Keratinocyte (primary cell): ENCODE data around the gene ABCB11. TPM values are rescaled to one million over a fixed set of nuclear protein-coding genes. Genes with fewer than 3 reads are reported as not detected.
"Not testable (repeated sequence)": the region's sequence is repeated elsewhere in the genome, so short reads cannot be mapped to it uniquely, and the experiment has no call there.

Source experiments
- DNase-seq: peaks from one replicate; pipeline ENCODE4 v3.0.0-alpha.2; 2011; ENCODE audit warnings: low read depth, missing footprints, low spot score
- FAIRE-seq: peaks from 2 replicates; lab custom pipeline; 2011; peaks lifted over from hg19 to GRCh38; lab: Jason Lieb, UNC
- H2AFZ ChIP-seq: 2 replicates; pipeline ENCODE4 v1.6.0; 2012; ENCODE audit warnings: low read length, control low read depth, inconsistent platforms; ENCODE audit not compliant: control insufficient read depth
- H3K27ac ChIP-seq: 2 replicates; pipeline ENCODE4 v1.5.1; 2011; ENCODE audit warnings: low read length; ENCODE audit not compliant: control insufficient read depth, insufficient read depth
- H3K27me3 ChIP-seq: 3 replicates; pipeline ENCODE4 v1.6.0; 2011; ENCODE audit warnings: low read length; ENCODE audit not compliant: control insufficient read depth, insufficient read depth; ENCODE audit errors: extremely low read depth
- H3K36me3 ChIP-seq, 2 experiments: 2 replicates in 1 of 2; 3 replicates in 1 of 2; pipeline ENCODE4 v1.5.1; 2011; ENCODE audit warnings: low read length in 2 of 2, mild to moderate bottlenecking in 1 of 2; ENCODE audit not compliant: control insufficient read depth in 2 of 2, insufficient read depth in 2 of 2; ENCODE audit errors: extremely low read depth in 1 of 2
- H3K4me1 ChIP-seq: 3 replicates; pipeline ENCODE4 v1.5.1; 2011; ENCODE audit warnings: low read length; ENCODE audit not compliant: control insufficient read depth, insufficient read depth; ENCODE audit errors: extremely low read depth
- H3K4me2 ChIP-seq: 3 replicates; pipeline ENCODE4 v1.6.0; 2011; ENCODE audit warnings: low read depth, low read length; ENCODE audit not compliant: control insufficient read depth, insufficient read depth; ENCODE audit errors: extremely low read depth
- H3K4me3 ChIP-seq, 3 experiments: fragments of 200-600 bp in 1 of 3; sonication (generic) in 1 of 3; 2 replicates in 2 of 3; 3 replicates in 1 of 3; pipeline ENCODE4 v1.5.1; 2011 to 2016; ENCODE audit warnings: low read length in 3 of 3, mild to moderate bottlenecking in 3 of 3, control low read depth in 2 of 3, inconsistent platforms in 1 of 3, low read depth in 1 of 3, mixed read lengths in 1 of 3, mixed run types in 1 of 3, moderate library complexity in 1 of 3; ENCODE audit not compliant: control insufficient read depth in 2 of 3, insufficient read depth in 2 of 3; ENCODE audit errors: extremely low read depth in 1 of 3
- H3K79me2 ChIP-seq: 2 replicates; pipeline ENCODE4 v1.6.0; 2012; ENCODE audit warnings: low read length; ENCODE audit not compliant: control insufficient read depth, insufficient read depth
- H3K9ac ChIP-seq: 3 replicates; pipeline ENCODE4 v1.6.0; 2011; ENCODE audit warnings: low read length; ENCODE audit not compliant: control insufficient read depth, insufficient read depth; ENCODE audit errors: extremely low read depth
- H3K9me1 ChIP-seq: 3 replicates; pipeline ENCODE4 v1.6.0; 2011; ENCODE audit warnings: low read length; ENCODE audit not compliant: control insufficient read depth, insufficient read depth; ENCODE audit errors: extremely low read depth
- H3K9me3 ChIP-seq: 2 replicates; pipeline ENCODE4 v1.5.1; 2012; ENCODE audit warnings: low read depth, low read length; ENCODE audit not compliant: control insufficient read depth
- H4K20me1 ChIP-seq: 3 replicates; pipeline ENCODE4 v1.6.0; 2011; ENCODE audit warnings: low read length; ENCODE audit not compliant: control insufficient read depth, insufficient read depth; ENCODE audit errors: extremely low read depth
- EZH2 ChIP-seq: IDR thresholded peaks from one replicate; pipeline ENCODE4 v1.6.1; 2012; ENCODE audit warnings: inconsistent platforms, mild to moderate bottlenecking, low read length, moderate library complexity
- dilution Hi-C: fragments of 300-500 bp; cut with MboI; formaldehyde crosslinking; loops from one replicate; pipeline ENCODE4 v1.7.0; 2020; ENCODE audit warnings: low sequenced_read_pairs; ENCODE audit not compliant: extremely low pct_ligation_motif_present
- polyA plus RNA-seq, 5 experiments: library from polyadenylated mRNA; depleted of rRNA in 3 of 5; stranded (reverse) in 3 of 5; stranded (forward) in 1 of 5; unstranded in 1 of 5; fragments of >200 nt; gene quantifications; 1 replicate in 1 of 5; 2 replicates in 3 of 5; 3 replicates in 1 of 5; pipeline versions ENCODE4 v1.2.1 to v1.2.3, GENCODE V29; 2011 to 2012; ENCODE audit warnings: missing spikeins in 2 of 5, low read depth in 1 of 5, low replicate concordance in 1 of 5
- TF ChIP-seq, protein P1 (sequence below), 3 experiments: IDR thresholded peaks in 1 of 3; conservative IDR thresholded peaks in 1 of 3; optimal IDR thresholded peaks in 1 of 3; 2 replicates in 2 of 3; 3 replicates in 1 of 3; pipeline versions ENCODE3 to v1.5.1; 2011; ENCODE audit warnings: low read length in 3 of 3, mild to moderate bottlenecking in 3 of 3, moderate library complexity in 2 of 3, control low read depth in 1 of 3, inconsistent platforms in 1 of 3; ENCODE audit not compliant: insufficient read depth in 2 of 3; ENCODE audit errors: extremely low read depth in 1 of 3

The ABCB11 gene
- polyA plus RNA-seq, 1 donor (not counting 4 experiments of a cell fraction or from before 2014, with no cell fraction given) = 0.03 TPM

GRCh38 chr2:168884975-168885374 is 146.1 kb downstream of the ABCB11 start:
- Histone ChIP-seq H3K4me2 (no peak overlapping the region), H3K9me3 (no peaks in the 10 kb centered on the region), H3K4me3 (no peak overlapping the region), H3K36me3 (no peaks in the 10 kb centered on the region), H3K9me1 (no peaks in the 10 kb centered on the region), H4K20me1 (no peaks in the 10 kb centered on the region), H3K27me3 (no peaks in the 10 kb centered on the region), H3K27ac (no peak overlapping the region), H3K9ac (no peak overlapping the region), H3K79me2 (peaks cover 7% of the 10 kb centered on the region), H3K4me1 (peaks cover 20% of the 10 kb centered on the region), H2AFZ (no peak overlapping the region)
- TF ChIP-seq, protein P1, sequence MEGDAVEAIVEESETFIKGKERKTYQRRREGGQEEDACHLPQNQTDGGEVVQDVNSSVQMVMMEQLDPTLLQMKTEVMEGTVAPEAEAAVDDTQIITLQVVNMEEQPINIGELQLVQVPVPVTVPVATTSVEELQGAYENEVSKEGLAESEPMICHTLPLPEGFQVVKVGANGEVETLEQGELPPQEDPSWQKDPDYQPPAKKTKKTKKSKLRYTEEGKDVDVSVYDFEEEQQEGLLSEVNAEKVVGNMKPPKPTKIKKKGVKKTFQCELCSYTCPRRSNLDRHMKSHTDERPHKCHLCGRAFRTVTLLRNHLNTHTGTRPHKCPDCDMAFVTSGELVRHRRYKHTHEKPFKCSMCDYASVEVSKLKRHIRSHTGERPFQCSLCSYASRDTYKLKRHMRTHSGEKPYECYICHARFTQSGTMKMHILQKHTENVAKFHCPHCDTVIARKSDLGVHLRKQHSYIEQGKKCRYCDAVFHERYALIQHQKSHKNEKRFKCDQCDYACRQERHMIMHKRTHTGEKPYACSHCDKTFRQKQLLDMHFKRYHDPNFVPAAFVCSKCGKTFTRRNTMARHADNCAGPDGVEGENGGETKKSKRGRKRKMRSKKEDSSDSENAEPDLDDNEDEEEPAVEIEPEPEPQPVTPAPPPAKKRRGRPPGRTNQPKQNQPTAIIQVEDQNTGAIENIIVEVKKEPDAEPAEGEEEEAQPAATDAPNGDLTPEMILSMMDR (optimal IDR thresholded peaks at IDR 0.05 in 1 of 3, IDR thresholded peaks at IDR 0.05 in 1 of 3, conservative IDR thresholded peaks at IDR 0.05 in 1 of 3; ENCODE audit: extremely low read depth in 1 of 3, insufficient read depth in 2 of 3, low read length in 3 of 3) = peak in 1 of 3 experiments; percentile 1
- no peak for TF ChIP-seq EZH2
- DNase-seq (peak; percentile 11), FAIRE-seq (peak; percentile 63)
- dilution Hi-C loops = no loop called here

GRCh38 chr2:168882163-168882562 is 149.0 kb downstream of the ABCB11 start:
- H3K27me3 ChIP-seq, dilution Hi-C loops, H2AFZ ChIP-seq, H3K9me1 ChIP-seq, FAIRE-seq, H3K9ac ChIP-seq, H3K9me3 ChIP-seq, H3K27ac ChIP-seq, DNase-seq, H3K36me3 ChIP-seq, H3K79me2 ChIP-seq, H3K4me2 ChIP-seq, H3K4me3 ChIP-seq, H4K20me1 ChIP-seq: not testable (repeated sequence)
- peaks cover 12% of the 10 kb centered on the region for H3K4me1 ChIP-seq

DNA sequence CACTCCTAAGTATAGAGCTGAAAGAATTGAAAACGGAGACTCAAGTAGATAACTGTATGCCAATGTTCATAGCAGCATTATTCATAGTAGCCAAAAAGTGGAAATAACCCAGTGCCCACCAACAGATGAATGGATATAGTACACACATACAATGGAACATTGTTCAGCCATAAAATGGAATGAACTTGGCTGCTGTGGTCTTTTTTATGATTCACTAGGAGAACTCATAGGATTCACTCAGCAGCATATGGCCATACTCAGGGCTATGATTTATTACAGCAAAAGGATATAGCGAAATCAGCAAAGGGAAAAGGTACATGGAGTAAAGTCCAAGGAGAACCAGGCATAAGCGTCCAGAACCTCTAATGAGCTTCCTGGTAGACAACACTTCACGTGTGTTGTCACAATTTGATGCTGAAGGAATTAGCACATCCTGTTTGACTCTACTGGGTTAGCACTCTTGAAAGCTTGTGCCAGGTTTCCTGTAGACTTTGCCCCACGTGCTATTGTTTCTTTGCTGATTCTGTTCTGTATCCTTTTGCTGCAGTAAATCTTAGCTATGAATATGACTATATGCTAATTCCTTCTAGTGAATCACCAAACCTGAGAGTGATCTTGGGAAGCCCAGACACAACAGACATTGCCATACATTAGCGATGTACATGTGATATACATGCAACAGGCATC is 156.6 kb downstream of the ABCB11 start:
- H3K4me3 ChIP-seq = no peak overlapping the region
- TF ChIP-seq EZH2 = no peak
- TF ChIP-seq, protein P1 (optimal IDR thresholded peaks at IDR 0.05 in 1 of 3, IDR thresholded peaks at IDR 0.05 in 1 of 3, conservative IDR thresholded peaks at IDR 0.05 in 1 of 3; ENCODE audit: extremely low read depth in 1 of 3, insufficient read depth in 2 of 3, low read length in 3 of 3) = no peak
- no peak for DNase-seq
- H3K36me3 ChIP-seq = no peaks in the 10 kb centered on the region
- FAIRE-seq = no peak
- dilution Hi-C loops = no loop called here
- no peaks in the 10 kb centered on the region for H3K9me3 ChIP-seq
- no peak overlapping the region for H3K27ac ChIP-seq
- no peaks in the 10 kb centered on the region for H3K27me3 ChIP-seq
- no peaks in the 10 kb centered on the region for H3K4me1 ChIP-seq
- H4K20me1 ChIP-seq = no peaks in the 10 kb centered on the region
- no peak overlapping the region for H2AFZ ChIP-seq
- no peak overlapping the region for H3K9ac ChIP-seq
- H3K9me1 ChIP-seq = no peaks in the 10 kb centered on the region
- no peak overlapping the region for H3K4me2 ChIP-seq
- no peaks in the 10 kb centered on the region for H3K79me2 ChIP-seq

GRCh38 chr2:168870824-168871223 is 160.3 kb downstream of the ABCB11 start:
- not testable (repeated sequence) for H3K9ac ChIP-seq, FAIRE-seq, H3K36me3 ChIP-seq

More at GRCh38 chr2:168870824-168871223, 160.3 kb downstream of the ABCB11 start:
- H3K79me2 ChIP-seq, H3K4me3 ChIP-seq, dilution Hi-C loops, H3K27me3 ChIP-seq, H3K9me3 ChIP-seq, H3K27ac ChIP-seq, H4K20me1 ChIP-seq, H3K4me2 ChIP-seq, H2AFZ ChIP-seq, H3K4me1 ChIP-seq, DNase-seq, H3K9me1 ChIP-seq: not testable (repeated sequence)
